PC-9 (cell line): Measurements from ENCODE around the gene BMAL1.

Experiments
- CTCF ChIP-seq: fragments of 200-600 bp; sonication (generic); conservative IDR thresholded peaks from 2 replicates; pipeline ENCODE4 v1.6.1; 2017; ENCODE audit warnings: mixed run types, antibody characterized with exemption, mild to moderate bottlenecking, moderate library complexity
- EZH2 ChIP-seq: fragments of 200-600 bp; sonication (generic); IDR thresholded peaks from 2 replicates; pipeline ENCODE4 v1.8.0; 2017; ENCODE audit warnings: antibody characterized with exemption, low read depth

- no peak for TF ChIP-seq CTCF
- TF ChIP-seq EZH2: no peak
Observed at GRCh38 chr11:13423372-13423771, 145.8 kb downstream of the BMAL1 start.
